ENCODE measurements around the gene ABCD4.

ABCD4 gene

DNA sequence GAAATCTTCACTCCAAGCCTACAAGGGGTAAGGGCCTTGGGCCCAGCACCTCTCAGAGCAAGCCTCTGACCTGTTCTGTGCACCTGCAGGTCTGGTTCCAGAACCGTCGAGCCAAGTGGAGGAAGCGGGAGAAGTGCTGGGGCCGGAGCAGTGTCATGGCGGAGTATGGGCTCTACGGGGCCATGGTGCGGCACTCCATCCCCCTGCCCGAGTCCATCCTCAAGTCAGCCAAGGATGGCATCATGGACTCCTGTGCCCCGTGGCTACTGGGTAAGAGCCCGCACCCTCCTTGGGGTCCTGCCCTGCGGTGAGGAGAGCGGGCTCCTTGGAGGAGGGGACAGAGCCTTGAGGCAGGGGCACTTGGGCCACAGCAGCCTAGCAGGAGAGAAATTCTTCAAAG, 43.2 kb downstream of the ABCD4 start:
- DNase-seq (ENCODE audit: low read depth): no peak

DNA sequence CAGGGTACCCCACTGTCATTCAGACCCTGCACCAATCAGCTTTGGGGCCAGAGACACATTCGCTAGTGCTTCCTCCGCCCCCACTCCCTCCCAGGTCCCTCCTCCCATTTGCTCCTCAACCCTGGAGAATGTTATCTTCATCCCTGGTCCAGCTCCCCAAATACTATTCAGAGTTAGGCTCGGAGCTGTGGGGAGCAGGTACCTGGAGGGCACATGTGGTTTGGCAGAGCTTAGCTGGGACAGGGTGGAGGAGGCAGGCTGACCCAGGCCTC, 44.0 kb downstream of the ABCD4 start:
- DNase-seq (ENCODE audit: low read depth): no peak

DNA sequence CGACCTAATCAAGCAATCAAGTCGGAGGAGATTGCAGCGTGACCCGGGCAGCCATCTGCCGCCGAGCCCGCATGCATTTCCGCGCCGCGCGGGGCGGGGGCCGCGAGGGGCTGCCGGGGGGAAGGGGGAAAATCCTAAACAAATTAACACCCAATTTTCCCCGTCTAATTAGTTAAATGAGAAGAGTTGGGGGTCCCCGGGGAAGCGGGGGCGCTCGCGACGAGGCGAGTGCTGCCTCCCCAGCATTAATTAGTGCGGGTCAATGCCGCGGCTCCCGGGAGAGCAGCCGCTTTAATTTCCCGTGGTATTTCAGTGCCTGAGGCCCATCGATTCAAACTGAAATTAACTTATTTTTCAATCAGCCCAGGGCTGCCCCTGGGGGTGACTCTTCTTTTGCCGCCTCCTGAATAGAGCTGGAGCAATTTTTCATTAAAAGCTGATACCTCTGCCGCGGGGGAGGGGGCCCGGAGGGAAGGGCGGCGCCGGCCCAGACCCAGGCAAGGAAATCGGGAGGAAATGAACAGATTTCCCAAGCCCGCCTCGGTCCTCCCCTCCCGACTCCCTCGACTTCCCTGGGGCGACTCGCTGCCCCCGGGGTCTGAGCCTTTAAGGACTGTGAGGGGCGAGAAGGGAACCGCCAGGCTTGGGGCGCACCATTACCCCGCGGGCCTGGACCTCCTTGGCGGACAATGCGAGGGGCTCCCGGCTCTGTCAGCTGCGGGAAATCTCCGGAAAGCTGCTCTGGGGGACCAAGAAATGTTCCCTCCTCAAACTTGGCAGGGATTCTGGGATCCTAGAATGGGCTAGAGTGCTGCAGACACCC, 44.6 kb downstream of the ABCD4 start:
- DNase-seq (ENCODE audit: low read depth): no peak

DNA sequence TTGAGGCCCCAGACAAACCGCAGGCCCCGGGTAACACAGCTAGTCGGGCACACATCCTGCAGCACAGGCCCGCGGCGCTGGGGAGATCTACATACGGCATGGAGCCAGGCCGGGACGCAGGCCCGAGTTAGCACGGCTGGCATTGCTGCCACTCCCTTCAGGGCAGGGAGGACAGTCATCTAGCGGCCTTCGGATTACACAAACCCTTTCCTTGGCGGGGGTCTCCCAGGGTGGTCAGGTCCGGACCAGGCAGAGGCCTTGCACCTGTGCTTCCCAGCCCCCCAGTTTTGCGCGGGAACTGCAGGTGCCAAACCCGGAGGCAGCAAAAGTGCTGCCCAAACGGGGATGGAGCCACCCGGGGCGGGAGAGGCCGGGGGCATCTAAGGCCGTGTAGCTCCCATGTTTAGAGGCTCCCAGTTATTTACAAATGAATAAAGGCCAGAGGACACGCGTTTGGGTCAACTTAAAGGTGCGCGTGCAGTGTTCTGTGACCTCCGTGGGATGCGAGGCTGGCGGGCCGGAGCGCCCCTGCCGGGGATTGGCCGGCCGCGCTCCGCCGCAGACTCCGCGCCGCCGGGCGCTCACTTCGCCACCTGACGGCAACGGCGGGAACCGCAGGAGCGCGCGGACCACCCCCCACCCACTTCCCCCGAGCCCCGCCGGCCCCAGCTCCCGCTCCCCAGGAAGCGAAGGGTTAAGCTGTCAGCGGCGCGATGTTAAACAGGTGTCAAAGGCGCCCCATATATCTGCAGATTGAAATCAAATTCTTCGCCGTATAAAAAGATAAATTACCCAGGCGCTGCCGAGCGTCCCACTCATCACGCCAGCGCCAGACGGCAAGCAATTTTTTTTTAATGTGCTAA, 45.4 kb downstream of the ABCD4 start:
- DNase-seq (ENCODE audit: low read depth): no peak

DNA sequence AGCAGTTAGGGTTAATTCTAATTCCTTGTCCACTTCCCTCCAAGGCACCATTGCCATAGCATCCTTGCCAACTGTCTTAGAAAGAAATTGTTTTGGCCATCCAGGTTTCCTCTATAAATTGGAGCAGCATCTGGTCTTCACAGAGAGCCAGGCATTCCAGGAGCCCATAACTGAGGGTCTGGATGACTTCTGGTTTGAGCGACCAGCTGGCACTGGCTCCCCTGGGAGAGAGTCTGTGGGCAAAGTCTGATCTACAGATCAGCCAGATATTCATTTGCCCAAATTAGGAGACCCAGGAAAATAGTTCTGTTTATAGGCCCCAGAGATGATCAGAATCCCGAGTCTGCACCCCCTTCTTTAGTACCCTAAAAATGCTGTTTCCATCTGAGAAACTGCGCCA, 47.5 kb downstream of the ABCD4 start:
- no peak for DNase-seq (ENCODE audit: low read depth)

DNA sequence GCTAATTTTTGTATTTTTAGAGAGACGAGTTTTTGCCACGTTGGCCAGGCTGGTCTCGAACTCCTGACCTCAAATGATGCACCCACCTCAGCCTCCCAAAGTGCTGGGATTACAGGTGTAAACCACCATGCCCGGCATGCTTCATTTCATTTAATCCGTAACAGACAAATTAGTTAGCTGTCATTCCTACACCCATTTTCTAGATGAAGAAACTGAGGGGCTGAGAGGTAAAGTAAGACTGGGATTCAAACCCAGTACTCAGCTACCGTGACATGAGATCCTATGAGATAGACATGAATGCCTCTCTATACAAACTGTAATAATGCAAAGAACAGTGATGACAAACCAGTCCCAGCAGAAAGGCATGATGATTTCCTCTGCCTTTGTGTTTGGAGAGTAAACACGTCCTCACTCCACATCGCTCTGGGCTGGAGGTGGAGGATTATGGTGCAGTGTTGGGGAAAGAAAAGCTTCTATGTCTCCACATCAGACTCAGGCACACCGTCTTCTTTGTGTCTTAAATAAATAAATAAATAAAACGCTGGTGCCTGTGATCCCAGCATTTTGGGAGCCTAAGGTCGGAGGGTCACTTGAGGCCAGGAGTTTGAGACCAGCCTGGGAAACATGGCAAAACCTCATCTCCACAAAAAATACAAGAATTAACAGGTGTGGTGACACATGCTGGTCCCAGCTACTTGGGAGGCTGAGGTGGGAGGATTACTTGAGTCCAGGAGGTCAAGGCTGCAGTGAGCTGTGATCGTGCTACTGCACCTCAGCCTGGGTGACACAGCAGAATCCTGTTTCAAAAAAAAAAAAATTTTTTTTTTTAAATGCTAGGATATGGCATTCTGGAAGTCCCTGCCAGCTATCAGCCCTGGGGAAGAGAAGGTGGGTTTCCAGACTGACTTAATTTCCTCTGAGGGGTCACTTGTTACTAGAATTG, 53.0 kb downstream of the ABCD4 start:
- no peak for DNase-seq (ENCODE audit: low read depth)

DNA sequence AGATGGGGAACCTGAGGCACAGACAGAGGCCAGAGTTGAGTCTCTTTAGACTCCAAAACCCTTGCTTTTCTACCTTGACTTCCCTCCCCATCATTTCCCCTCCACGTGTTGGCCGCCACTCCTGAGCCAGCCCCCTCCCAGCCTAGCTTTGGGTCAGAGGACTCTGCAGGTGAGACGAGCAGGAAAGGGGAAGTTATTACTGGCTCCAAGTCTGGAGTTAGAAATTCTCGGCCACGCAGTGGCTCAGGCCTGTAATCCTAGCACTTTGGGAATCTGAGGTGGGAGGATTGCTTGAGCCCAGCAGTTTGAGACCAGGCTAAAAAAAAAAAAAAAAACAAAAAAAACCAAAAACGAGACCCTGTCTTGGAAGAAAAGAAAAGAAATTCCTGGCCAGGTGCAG, 54.7 kb downstream of the ABCD4 start:
- DNase-seq (ENCODE audit: low read depth): no peak

DNA sequence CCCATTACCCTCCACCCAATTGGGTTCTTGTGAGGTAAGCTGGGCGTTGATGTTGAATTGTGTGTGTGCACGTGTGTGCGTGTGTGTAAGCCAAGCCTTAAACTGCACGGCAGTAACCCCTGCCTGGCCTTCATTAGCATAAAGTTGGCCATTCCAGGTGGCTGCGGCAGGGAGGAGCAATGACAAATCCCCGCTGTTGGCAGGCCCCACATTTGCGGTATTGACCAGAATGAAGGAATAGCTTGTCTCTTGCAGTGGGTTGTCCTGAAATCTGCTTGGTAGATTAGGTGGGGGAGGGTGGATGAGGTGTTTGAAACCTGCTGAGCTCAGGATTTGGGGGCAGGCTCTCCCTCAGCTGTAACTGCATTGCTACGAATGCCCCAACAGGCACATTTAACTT, 56.2 kb downstream of the ABCD4 start:
- DNase-seq (ENCODE audit: low read depth): no peak

DNA sequence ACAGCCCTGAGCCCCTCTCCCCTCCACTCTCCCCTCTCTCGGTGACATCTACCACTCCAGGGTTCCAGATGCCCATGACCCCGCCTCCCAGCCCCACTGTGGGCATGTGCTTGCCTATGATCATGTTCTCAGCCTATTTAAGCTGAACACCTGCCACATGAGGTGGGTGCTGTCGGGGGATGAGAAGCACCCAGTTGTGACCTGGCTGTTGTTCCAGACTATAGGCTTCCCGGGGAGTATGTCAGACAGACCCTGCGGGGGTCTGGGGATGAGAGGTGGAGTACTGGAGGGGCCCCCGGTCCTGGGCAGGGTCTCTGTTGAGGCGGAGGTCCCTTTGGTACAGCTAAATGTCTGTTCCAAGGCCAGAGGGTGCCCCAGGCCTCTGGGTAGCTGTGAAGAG, 57.4 kb downstream of the ABCD4 start:
- DNase-seq (ENCODE audit: low read depth): no peak

DNA sequence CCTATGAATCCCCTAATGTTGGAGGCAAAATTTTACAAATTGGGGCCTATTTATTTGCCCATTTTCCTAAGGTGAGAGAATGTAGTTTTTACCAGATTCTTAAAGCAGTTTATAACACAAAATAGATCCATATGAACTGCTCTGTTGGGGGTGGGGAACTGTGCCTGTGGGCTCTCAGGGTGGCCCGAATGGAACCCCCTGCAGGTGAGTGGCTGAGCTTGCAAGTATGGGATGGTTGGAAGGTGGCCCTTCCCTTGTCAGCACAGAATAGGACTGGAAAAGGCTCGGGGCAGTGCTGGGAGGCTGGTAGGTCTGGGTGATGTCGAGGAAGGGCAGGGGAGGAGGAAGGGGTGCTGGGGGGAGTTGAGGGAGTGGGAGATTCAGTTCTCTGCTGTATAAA, 58.6 kb downstream of the ABCD4 start:
- DNase-seq (ENCODE audit: low read depth): no peak

DNA sequence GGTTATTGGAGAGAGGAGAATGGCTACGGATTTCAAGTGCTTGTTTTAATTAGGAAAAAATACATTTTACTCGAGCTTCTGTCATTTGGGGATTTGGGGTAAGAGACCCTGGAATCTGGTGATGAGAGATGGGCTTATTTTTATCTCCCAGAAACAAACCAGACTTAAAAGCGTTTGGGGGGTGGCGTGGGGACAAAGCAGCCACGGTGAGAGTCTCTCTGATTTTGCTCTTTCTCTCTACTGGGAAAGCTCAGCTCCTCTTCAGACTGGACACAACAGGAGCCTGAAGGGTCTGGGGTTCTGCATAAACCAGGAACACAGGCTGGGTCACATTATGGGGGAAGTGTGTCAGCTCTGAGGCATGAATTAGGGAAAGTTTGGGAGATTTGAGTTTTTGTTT, 59.7 kb downstream of the ABCD4 start:
- no peak for DNase-seq (ENCODE audit: low read depth)

DNA sequence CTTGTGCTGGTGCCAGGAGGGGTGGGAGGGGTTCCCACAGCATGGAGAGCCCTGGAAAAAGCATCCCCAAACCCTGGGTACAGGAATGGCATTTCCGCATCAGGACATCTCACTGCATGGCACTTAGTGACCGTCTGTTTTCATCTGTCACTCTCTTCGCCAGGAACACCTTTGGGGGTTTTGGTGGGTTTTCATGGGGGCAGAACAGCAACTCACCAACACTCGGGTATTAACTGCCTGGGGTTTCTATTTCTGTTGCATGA, 60.0 kb downstream of the ABCD4 start:
- no peak for DNase-seq (ENCODE audit: low read depth)

DNA sequence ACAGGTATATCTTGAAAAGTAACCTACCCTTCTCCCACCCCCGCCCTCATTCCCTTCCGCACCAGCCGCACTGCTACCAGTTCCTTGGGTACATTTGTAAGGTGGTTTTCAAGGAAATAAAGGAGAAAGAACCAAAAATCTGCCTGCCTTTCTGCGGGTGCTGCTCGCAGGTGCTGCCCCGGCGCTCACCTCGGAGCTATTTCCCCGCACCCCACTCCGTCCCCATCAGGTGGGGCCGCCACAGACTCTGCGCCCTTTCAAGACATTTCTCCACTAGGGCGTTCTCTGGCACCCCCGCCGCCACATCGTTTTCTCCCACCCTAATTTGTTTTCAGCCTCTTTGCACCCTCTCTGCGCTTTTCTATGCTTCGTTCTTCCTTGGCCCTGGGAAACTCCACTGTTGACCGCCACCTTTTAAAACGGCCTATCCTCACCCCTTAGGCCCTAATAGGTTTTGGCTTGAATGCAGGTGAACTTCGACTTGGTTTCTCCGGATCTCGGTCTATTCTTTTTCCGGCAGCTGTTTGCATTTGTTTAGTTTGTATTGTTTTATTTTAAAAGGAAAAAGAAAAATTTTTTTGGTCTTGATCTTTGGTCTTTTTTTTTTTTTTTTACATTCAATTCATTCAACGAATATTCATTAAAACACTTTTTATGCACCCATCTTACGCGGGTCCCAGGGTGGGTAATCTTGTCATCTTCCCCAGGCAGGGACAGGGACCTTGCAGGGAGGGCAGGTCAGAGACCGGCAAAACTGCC, 60.5 kb downstream of the ABCD4 start:
- DNase-seq (ENCODE audit: low read depth): no peak

DNA sequence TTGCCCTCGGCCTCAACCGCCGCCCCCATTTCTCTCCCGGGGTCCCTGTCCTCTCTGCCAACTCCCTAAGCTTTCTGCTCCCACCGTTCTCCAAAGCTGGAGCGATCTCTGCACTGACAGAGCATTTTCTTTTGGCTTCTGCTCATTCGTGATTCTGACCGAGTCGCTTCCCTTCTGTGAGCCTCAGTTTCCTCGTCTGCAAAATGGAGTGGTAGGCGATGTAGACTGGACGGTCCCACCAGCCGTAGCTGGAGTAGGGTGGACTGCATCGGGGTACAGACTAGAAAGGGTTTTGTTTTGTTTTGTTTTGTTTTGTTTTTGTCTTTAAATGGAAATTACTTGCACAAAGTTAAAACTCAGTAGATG, 61.1 kb downstream of the ABCD4 start:
- DNase-seq (ENCODE audit: low read depth): no peak

DNA sequence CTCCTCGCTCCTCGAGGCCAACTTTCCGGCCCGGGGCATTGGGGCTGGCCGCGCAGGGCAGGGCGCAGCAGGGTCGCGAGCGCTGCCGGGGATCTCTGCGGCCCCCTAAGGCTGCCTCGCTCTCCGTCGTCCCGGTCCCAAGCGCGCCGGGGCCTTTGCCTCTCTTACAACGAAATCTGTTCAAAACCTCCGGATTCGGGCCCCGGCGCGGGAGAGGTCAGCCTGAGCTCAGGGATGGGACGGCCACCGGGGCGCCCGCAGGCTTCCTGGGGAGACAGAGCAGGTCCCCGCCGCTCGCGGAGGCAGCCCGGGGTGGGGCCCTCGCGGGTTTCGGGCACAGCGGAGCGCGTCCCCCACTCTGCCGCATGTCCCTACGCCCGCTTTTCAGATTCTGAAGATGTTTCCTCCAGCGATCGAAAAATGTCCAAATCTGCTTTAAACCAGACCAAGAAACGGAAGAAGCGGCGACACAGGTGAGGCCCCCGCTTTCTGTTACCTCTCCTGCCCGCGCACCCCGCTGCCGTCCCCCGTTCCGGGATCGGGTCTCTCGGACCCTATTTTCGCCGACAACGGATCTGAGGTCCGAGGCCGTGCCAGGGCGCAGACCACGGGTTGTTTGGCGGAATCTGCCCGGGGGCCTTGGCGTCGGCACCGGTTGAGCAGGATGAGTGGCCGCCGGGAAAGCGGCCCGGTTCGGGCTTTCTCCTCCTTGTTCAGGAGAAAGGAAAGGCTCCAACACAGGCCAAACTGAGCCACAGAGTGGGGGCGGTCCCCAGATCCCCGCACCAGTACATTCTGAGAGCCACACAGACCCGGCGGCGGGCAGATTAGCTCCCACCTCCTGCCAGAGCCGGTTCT, 61.7 kb downstream of the ABCD4 start:
- DNase-seq (ENCODE audit: low read depth): no peak

DNA sequence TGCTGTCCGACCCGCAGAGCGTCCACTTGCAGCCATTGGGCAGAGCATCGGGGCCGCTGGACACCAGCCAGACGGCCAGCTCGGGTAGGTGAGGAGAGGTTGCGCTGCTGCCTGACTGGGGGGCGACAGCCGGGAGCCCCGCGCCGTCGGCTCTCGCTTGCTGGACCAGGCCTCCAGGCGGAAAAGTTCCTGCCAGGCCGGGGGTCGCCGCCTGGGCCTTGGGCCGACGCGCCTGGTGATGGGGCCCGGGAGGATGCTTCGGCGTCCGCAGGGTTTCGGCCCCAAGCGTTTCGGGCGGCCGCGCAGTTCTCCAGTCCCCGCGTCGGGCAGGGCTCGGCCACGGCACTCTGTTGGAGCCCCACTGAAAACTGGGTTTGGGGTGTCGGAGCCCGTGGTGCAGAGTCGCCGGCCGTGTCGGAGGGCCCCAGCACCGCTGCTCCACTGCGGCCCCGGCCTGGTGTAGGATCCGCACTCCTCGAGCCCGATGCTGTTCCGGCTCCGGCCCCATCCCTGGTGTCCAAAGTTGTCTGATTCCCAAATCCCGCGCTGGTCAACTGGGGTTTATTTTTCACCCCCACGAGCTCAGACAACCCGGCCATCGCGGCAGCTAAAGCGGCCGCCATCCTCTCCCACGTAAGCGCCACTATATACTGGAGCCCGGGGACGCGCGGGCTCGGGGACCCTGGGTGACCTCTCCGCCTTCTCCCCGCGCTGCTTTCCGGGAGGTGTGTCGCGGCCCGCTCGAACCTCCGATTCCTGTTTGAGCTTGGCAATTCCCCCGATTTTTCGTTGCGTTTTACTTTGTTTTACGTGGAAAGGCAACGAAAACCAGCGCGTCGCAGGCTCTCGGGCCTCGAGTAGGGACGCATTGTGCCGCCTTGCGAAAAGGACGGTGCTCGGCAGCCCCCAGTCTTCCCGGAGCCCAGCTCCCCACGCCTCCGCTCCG, 62.6 kb downstream of the ABCD4 start:
- no peak for DNase-seq (ENCODE audit: low read depth)

DNA sequence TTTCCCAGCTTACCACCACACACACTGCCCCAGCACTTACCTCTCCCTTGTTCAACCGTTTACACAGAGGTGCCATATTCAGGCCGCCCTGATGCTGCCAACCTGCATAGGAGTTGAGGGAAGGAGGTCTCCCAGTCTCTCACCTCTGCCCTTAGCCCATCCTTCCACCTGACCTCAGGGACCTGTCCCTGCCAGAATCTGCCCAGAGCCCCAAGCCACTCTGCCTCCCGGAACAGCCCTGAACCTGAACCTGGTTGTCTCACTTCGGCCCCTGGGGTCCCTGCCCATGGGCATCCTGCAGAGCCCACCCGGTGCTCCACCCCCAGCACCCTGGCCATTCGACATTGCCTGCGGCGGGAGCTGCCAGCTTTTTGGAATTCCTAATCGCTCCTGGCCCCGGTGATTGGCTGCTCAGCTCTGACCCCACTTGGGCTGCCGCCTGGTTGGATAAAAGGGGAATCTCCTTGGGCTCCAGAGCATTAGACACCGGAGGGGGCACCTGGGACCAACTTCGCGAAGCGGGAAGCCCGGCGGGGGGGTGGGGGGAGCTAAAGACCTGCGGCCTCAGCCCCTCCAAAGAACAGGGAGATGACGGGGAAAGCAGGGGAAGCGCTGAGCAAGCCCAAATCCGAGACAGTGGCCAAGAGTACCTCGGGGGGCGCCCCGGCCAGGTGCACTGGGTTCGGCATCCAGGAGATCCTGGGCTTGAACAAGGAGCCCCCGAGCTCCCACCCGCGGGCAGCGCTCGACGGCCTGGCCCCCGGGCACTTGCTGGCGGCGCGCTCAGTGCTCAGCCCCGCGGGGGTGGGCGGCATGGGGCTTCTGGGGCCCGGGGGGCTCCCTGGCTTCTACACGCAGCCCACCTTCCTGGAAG, 63.5 kb downstream of the ABCD4 start, which contains the start of gene VSX2:
Gene VSX2, plus strand, starts transcription at position 476 of the 874 bp plus-strand sequence. Its CDS starts 113 bp downstream, at position 589.
- DNase-seq (ENCODE audit: low read depth): no peak

DNA sequence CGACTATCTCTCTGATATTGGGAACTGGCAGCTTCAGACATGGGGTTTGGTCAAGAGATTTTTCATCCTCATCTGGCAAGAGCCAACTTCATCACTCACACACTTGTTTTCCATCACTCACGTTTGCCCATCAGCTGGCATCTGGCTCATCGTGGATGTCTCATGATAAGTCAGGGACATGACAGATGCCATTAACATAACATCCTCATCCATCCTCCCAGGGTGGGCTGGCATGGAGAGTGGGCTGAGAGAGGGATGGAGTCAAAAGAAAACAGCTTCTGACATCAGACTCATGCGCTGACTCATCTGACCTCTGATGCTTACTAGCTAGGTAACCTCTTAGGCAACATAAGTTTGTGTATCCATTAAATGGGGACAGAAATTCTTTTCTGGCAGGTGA, 65.3 kb downstream of the ABCD4 start:
- no peak for DNase-seq (ENCODE audit: low read depth)
